Measurements from ENCODE around the gene PTPN3.

The PTPN3 gene

GRCh38 chr9:109439378-109440116 is 58.6 kb downstream of the PTPN3 start:
- no peak overlapping the region for H3K27ac ChIP-seq
- no peak overlapping the region for H3K4me3 ChIP-seq

- Histone ChIP-seq H3K27ac (no peak overlapping the region), H3K4me3 (no peak overlapping the region)
Observed at GRCh38 chr9:109437286-109437685, 60.8 kb downstream of the PTPN3 start.

GRCh38 chr9:109436071-109436470 is 62.0 kb downstream of the PTPN3 start:
- Histone ChIP-seq H3K27ac (no peak overlapping the region), H3K4me3 (no peak overlapping the region)

- H3K4me3 ChIP-seq = no peak overlapping the region
- no peak overlapping the region for H3K27ac ChIP-seq
Observed at GRCh38 chr9:109433476-109433875, 64.6 kb downstream of the PTPN3 start.

GRCh38 chr9:109430231-109430630 is 67.9 kb downstream of the PTPN3 start:
- Histone ChIP-seq H3K27ac (no peak overlapping the region), H3K4me3 (no peak overlapping the region)

GRCh38 chr9:109428854-109429253 is 69.3 kb downstream of the PTPN3 start:
- Histone ChIP-seq H3K27ac (no peak overlapping the region), H3K4me3 (no peak overlapping the region)

- Histone ChIP-seq H3K27ac (no peak overlapping the region), H3K4me3 (no peak overlapping the region)
Observed at GRCh38 chr9:109427886-109428285, 70.2 kb downstream of the PTPN3 start.

- Histone ChIP-seq H3K27ac (no peak overlapping the region), H3K4me3 (no peak overlapping the region)
Observed at GRCh38 chr9:109426626-109427402, 71.3 kb downstream of the PTPN3 start.

- no peak overlapping the region for H3K4me3 ChIP-seq
- no peak overlapping the region for H3K27ac ChIP-seq
Observed at GRCh38 chr9:109424618-109425017, 73.5 kb downstream of the PTPN3 start.

- Histone ChIP-seq H3K4me3 (no peak overlapping the region), H3K27ac (peak overlapping the region in 1 of 21 experiments; percentile 45)
Observed at GRCh38 chr9:109423877-109424276, 74.2 kb downstream of the PTPN3 start.

GRCh38 chr9:109422641-109423040 is 75.5 kb downstream of the PTPN3 start:
- peak overlapping the region in 3 of 21 experiments; percentile 32 to 45 (median 37) for H3K27ac ChIP-seq
- no peak overlapping the region for H3K4me3 ChIP-seq

GRCh38 chr9:109421026-109421970 is 76.8 kb downstream of the PTPN3 start:
- no peak overlapping the region for H3K27ac ChIP-seq
- no peak overlapping the region for H3K4me3 ChIP-seq

GRCh38 chr9:109419531-109419930 is 78.6 kb downstream of the PTPN3 start:
- H3K27ac ChIP-seq = no peak overlapping the region
- H3K4me3 ChIP-seq = no peak overlapping the region

- Histone ChIP-seq H3K27ac (no peak overlapping the region), H3K4me3 (no peak overlapping the region)
Observed at GRCh38 chr9:109418827-109419226, 79.3 kb downstream of the PTPN3 start.

GRCh38 chr9:109417585-109418544 is 80.2 kb downstream of the PTPN3 start:
- Histone ChIP-seq H3K4me3 (no peak overlapping the region), H3K27ac (no peak overlapping the region)

- no peak overlapping the region for H3K4me3 ChIP-seq
Observed at GRCh38 chr9:109417054-109417453, 81.1 kb downstream of the PTPN3 start.

GRCh38 chr9:109416135-109416706 is 81.9 kb downstream of the PTPN3 start:
- no peak overlapping the region for H3K4me3 ChIP-seq
- no peak overlapping the region for H3K27ac ChIP-seq

More at GRCh38 chr9:109417054-109417453, 81.1 kb downstream of the PTPN3 start:
- H3K27ac ChIP-seq = no peak overlapping the region

GRCh38 chr9:109414125-109414785 is 83.9 kb downstream of the PTPN3 start:
- H3K27ac ChIP-seq = no peak overlapping the region

More at GRCh38 chr9:109414125-109414785, 83.9 kb downstream of the PTPN3 start:
- H3K4me3 ChIP-seq = no peak overlapping the region
